HEK293 (cell line): ENCODE measurements around the gene HOXB9.

Experiments
- CTCF ChIA-PET: fragments of 350-600 bp; formaldehyde crosslinking; extraction: SDS; loops from one replicate; lab custom pipeline; 2021; ENCODE audit warnings: antibody characterized with exemption; lab: Yijun Ruan, JAX
- POLR2A ChIA-PET: fragments of 300-600 bp; formaldehyde crosslinking; extraction: SDS; loops from one replicate; lab custom pipeline; 2020; ENCODE audit warnings: antibody characterized with exemption, inconsistent platforms; lab: Yijun Ruan, JAX
- H3K27ac ChIP-seq: fragments of 200-500 bp; sonication (Bioruptor generic); 2 replicates; pipeline ENCODE4 v1.5.1; 2014; ENCODE audit warnings: low read depth, low read length, control low read depth, inconsistent platforms; ENCODE audit errors: extremely low read depth
- H3K36me3 ChIP-seq, 2 experiments: fragments of 200-500 bp in 1 of 2; sonication (Bioruptor generic) in 1 of 2; 1 replicate in 1 of 2; 2 replicates in 1 of 2; pipeline ENCODE4 v1.5.1; 2014 to 2017; ENCODE audit warnings: inconsistent platforms in 2 of 2, low read length in 2 of 2; ENCODE audit not compliant: control insufficient read depth in 2 of 2, insufficient read depth in 1 of 2
- H3K4me1 ChIP-seq: fragments of 200-500 bp; sonication (Bioruptor generic); 2 replicates; pipeline ENCODE4 v1.5.1; 2014; ENCODE audit warnings: mild to moderate bottlenecking, low read length, inconsistent platforms; ENCODE audit not compliant: control insufficient read depth, insufficient read depth
- H3K4me3 ChIP-seq: 2 replicates; pipeline ENCODE4 v1.5.1; 2011; ENCODE audit warnings: low read depth, mild to moderate bottlenecking, control low read depth, low read length, moderate library complexity
- H3K9me3 ChIP-seq: fragments of 200-500 bp; sonication (Bioruptor generic); 2 replicates; pipeline ENCODE4 v1.5.1; 2014; ENCODE audit warnings: low read depth, low read length, inconsistent platforms; ENCODE audit not compliant: control insufficient read depth, insufficient read depth
- BCL6B ChIP-seq: fragments of 450-650 bp; formaldehyde crosslinking; IDR thresholded peaks from 2 replicates; pipeline ENCODE4 v1.5.1; 2017; ENCODE audit warnings: missing biosample characterization, missing genetic modification characterization
- FEZF1 ChIP-seq: fragments of 450-650 bp; formaldehyde crosslinking; IDR thresholded peaks from 2 replicates; pipeline ENCODE4 v1.5.1; 2016; ENCODE audit warnings: missing biosample characterization, missing genetic modification characterization
- IKZF3 ChIP-seq: fragments of 450-650 bp; IDR thresholded peaks from 2 replicates; pipeline ENCODE4 v1.5.0; 2018; ENCODE audit warnings: missing biosample characterization, mild to moderate bottlenecking, missing genetic modification characterization, moderate library complexity
- KLF1 ChIP-seq: fragments of 450-650 bp; formaldehyde crosslinking; IDR thresholded peaks from 2 replicates; pipeline ENCODE4 v1.5.1; 2016; ENCODE audit warnings: missing biosample characterization, missing genetic modification characterization
- KLF7 ChIP-seq: fragments of 450-650 bp; formaldehyde crosslinking; IDR thresholded peaks from 2 replicates; pipeline ENCODE4 v1.5.1; 2016; ENCODE audit warnings: missing biosample characterization, missing genetic modification characterization, borderline replicate concordance
- PATZ1 ChIP-seq: fragments of 450-650 bp; formaldehyde crosslinking; IDR thresholded peaks from 2 replicates; pipeline ENCODE4 v1.5.1; 2016; ENCODE audit warnings: missing biosample characterization, missing genetic modification characterization
- SP2 ChIP-seq: fragments of 450-650 bp; formaldehyde crosslinking; IDR thresholded peaks from 2 replicates; pipeline ENCODE4 v1.5.1; 2016; ENCODE audit warnings: missing biosample characterization, missing genetic modification characterization
- SP3 ChIP-seq: fragments of 450-650 bp; formaldehyde crosslinking; IDR thresholded peaks from 2 replicates; pipeline ENCODE4 v1.5.1; 2016; ENCODE audit warnings: missing biosample characterization, missing genetic modification characterization
- ZBTB10 ChIP-seq: fragments of 450-650 bp; formaldehyde crosslinking; IDR thresholded peaks from 2 replicates; pipeline ENCODE4 v1.5.1; 2016; ENCODE audit warnings: missing biosample characterization, missing genetic modification characterization
- ZNF214 ChIP-seq: fragments of 450-650 bp; formaldehyde crosslinking; IDR thresholded peaks from 2 replicates; pipeline ENCODE4 v1.5.1; 2017; ENCODE audit warnings: missing biosample characterization, mild to moderate bottlenecking, missing genetic modification characterization, borderline replicate concordance
- ZNF280D ChIP-seq: fragments of 450-650 bp; formaldehyde crosslinking; IDR thresholded peaks from 2 replicates; pipeline ENCODE4 v1.5.1; 2016; ENCODE audit warnings: missing biosample characterization, missing genetic modification characterization
- ZNF341 ChIP-seq: fragments of 450-650 bp; formaldehyde crosslinking; IDR thresholded peaks from 2 replicates; pipeline ENCODE4; 2016; ENCODE audit warnings: low read depth, missing biosample characterization, missing genetic modification characterization
- ZNF350 ChIP-seq: fragments of 450-650 bp; formaldehyde crosslinking; IDR thresholded peaks from 2 replicates; pipeline ENCODE4 v1.5.0; 2017; ENCODE audit warnings: missing biosample characterization, mild to moderate bottlenecking, missing genetic modification characterization
- ZNF394 ChIP-seq: fragments of 450-650 bp; formaldehyde crosslinking; IDR thresholded peaks from 2 replicates; pipeline ENCODE4 v1.5.1; 2016; ENCODE audit warnings: missing biosample characterization, missing genetic modification characterization, mild to moderate bottlenecking, moderate library complexity, borderline replicate concordance
- ZNF398 ChIP-seq: fragments of 450-650 bp; formaldehyde crosslinking; IDR thresholded peaks from 2 replicates; pipeline ENCODE4 v1.5.1; 2017; ENCODE audit warnings: missing biosample characterization, missing genetic modification characterization
- ZNF777 ChIP-seq: fragments of 450-650 bp; formaldehyde crosslinking; IDR thresholded peaks from 2 replicates; pipeline ENCODE4 v1.5.1; 2017; ENCODE audit warnings: missing biosample characterization, missing genetic modification characterization, borderline replicate concordance
- ZNF830 ChIP-seq: fragments of 450-650 bp; IDR thresholded peaks from 2 replicates; pipeline ENCODE4 v1.5.0; 2018; ENCODE audit warnings: missing biosample characterization, missing genetic modification characterization, low read depth, mild to moderate bottlenecking, moderate library complexity

Gene HOXB9

GRCh38 chr17:48610282-48611211, 15.6 kb downstream of the HOXB9 start, which contains the start of gene HOXB7 (continued):
- TF ChIP-seq ZNF830 (tag by site-specific recombination): no peak
- TF ChIP-seq KLF1 (tag by site-specific recombination): 0 out of 2 replicates have a peak, but pooled peaks have one; percentile 24
- TF ChIP-seq BCL6B (tag by site-specific recombination): no peak
- TF ChIP-seq ZNF214 (tag by site-specific recombination): no peak
- TF ChIP-seq, all 188 proteins: peak for 49

GRCh38 chr17:48609759-48610281, 16.3 kb downstream of the HOXB9 start:
- Histone ChIP-seq H3K4me1 (peaks cover 31% of the 10 kb centered on the region), H3K9me3 (no peaks in the 10 kb centered on the region), H3K4me3 (peak overlapping the region; percentile 72), H3K27ac (peak overlapping the region; percentile 94), H3K36me3 (peaks cover 7 to 15% of the 10 kb centered on the region in 2 experiments)
- ChIA-PET CTCF (interaction anchor here (0.6 to 2.4 kb wide), 12 partner anchors 8 to 922 kb away, joined by 3 to 12 read pairs (median 4); partner anchors contain the start of gene SCRN2), POLR2A (interaction anchor here (0.6 to 2.4 kb wide), 12 partner anchors 8 to 778 kb away, joined by 3 to 15 read pairs (median 4); partner anchors contain the start of genes HOXB9, LRRC46 and MRPL10)
- TF ChIP-seq ZBTB10 (tag by site-specific recombination): 0 out of 2 replicates have a peak, but pooled peaks have one; percentile 27
- no peak for TF ChIP-seq ZNF777 (tag by site-specific recombination)
- TF ChIP-seq SP2 (tag by site-specific recombination): peak; percentile 36
- peak; percentile 45 for TF ChIP-seq IKZF3 (tag by site-specific recombination)
- TF ChIP-seq ZNF394 (tag by site-specific recombination): no peak
- TF ChIP-seq SP3 (tag by site-specific recombination): peak; percentile 68; the same call in 1 of the 2 replicates
- no peak for TF ChIP-seq ZNF280D (tag by site-specific recombination)
- peak; percentile 10; the same call in 1 of the 2 replicates for TF ChIP-seq FEZF1 (tag by site-specific recombination)
- peak; percentile 14; the same call in 1 of the 2 replicates for TF ChIP-seq PATZ1 (tag by site-specific recombination)
- TF ChIP-seq ZNF350: no peak
- no peak for TF ChIP-seq KLF7
- peak; percentile 61 for TF ChIP-seq ZNF341
- peak; percentile 47 for TF ChIP-seq ZNF398 (tag by site-specific recombination)
